Natural killer cell (primary cell): ENCODE measurements around the gene MAN1A1. TPM values are rescaled to one million over a fixed set of nuclear protein-coding genes. Genes with fewer than 3 reads are reported as not detected.
A peak's percentile ranks its signal among the peaks of the same experiment; 100 is the strongest.

Experiments used
- ATAC-seq, 3 donors: fragments of 150-1000 bp in 2 of 3; fragments of 200-7000 bp in 1 of 3; cut with Tn5 transposase; 1 replicate in 1 of 3; 2 replicates in 2 of 3; pipeline ENCODE4 v1.10.0; 2021; ENCODE audit warnings: mild to moderate bottlenecking in 2 of 3, moderate library complexity in 2 of 3
- DNase-seq, 2 donors: peaks; one replicate each; pipeline versions ENCODE4 v3.0.0 to v3.0.0-alpha.2; 2013 to 2021; ENCODE audit warnings: mixed read lengths in 1 of 2
- H3K27ac ChIP-seq: one replicate; pipeline ENCODE4 v1.5.1; 2013; ENCODE audit warnings: mild to moderate bottlenecking, low read length
- H3K27me3 ChIP-seq: one replicate; pipeline ENCODE4 v1.6.1; 2013; ENCODE audit warnings: low read length; ENCODE audit not compliant: control insufficient read depth, insufficient read depth
- H3K36me3 ChIP-seq: one replicate; pipeline ENCODE4 v1.6.1; 2013; ENCODE audit warnings: low read length; ENCODE audit not compliant: control insufficient read depth, insufficient read depth
- H3K4me1 ChIP-seq: one replicate; pipeline ENCODE4 v1.6.1; 2013; ENCODE audit warnings: low read length; ENCODE audit not compliant: control insufficient read depth, insufficient read depth
- H3K4me3 ChIP-seq: one replicate; pipeline ENCODE4 v1.5.1; 2013; ENCODE audit warnings: low read length
- H3K9me3 ChIP-seq: one replicate; pipeline ENCODE4 v1.6.1; 2013; ENCODE audit warnings: low read length; ENCODE audit not compliant: control insufficient read depth, insufficient read depth
- H3K27ac Mint-ChIP-seq, 2 donors: one replicate each; pipeline ENCODE4 v1.8.0; 2022; ENCODE audit warnings: mild to moderate bottlenecking in 2 of 2, mixed read lengths in 2 of 2, moderate library complexity in 1 of 2
- H3K27me3 Mint-ChIP-seq, 2 donors: one replicate each; pipeline ENCODE4 v1.8.0; 2022; ENCODE audit warnings: low read depth in 2 of 2, mixed read lengths in 2 of 2
- H3K36me3 Mint-ChIP-seq: one replicate; pipeline ENCODE4 v1.8.0; 2022; ENCODE audit warnings: mixed read lengths
- H3K4me1 Mint-ChIP-seq, 2 donors: one replicate each; pipeline ENCODE4 v1.8.0; 2022; ENCODE audit warnings: mixed read lengths in 2 of 2
- H3K4me3 Mint-ChIP-seq: one replicate; pipeline ENCODE4 v1.8.0; 2022; ENCODE audit warnings: mild to moderate bottlenecking, moderate library complexity, mixed read lengths
- H3K9me3 Mint-ChIP-seq, 2 donors: one replicate each; pipeline ENCODE4 v1.8.0; 2022; ENCODE audit warnings: mixed read lengths in 2 of 2
- WGBS: methylation state at CpG from one replicate; pipeline ENCODE4 v1.1.7; 2013; ENCODE audit warnings: missing lambda C conversion rate; ENCODE audit not compliant: insufficient coverage; 5-methylcytosine and 5-hydroxymethylcytosine counted together
- intact Hi-C: fragments of 100-400 bp; cut with micrococcal nuclease; formaldehyde crosslinking; loops from one replicate; pipeline ENCODE4 v1.14.2; 2022
- total RNA-seq, 4 donors: library from RNA; stranded (reverse); fragments of 120-200 nt in 1 of 4; gene quantifications; one replicate each; pipeline versions ENCODE4 v1.2.3 to v1.2.4, GENCODE V29; 2013 to 2022
- TF ChIP-seq, protein P1 (sequence below): fragments of 200-600 bp; IDR thresholded peaks from one replicate; pipeline ENCODE4 v1.8.0; 2022; ENCODE audit warnings: antibody characterized with exemption

Gene MAN1A1
- total RNA-seq, 3 donors from 2014 or later (not counting 1 experiment from before 2014, with no cell fraction given), result 45.6 to 54.6 (median 53.6) TPM

- Histone ChIP-seq H3K4me3 (peak overlapping the region; percentile 2), H3K4me1 (peaks cover 45% of the 10 kb centered on the region), H3K36me3 (no peaks in the 10 kb centered on the region), H3K27me3 (no peaks in the 10 kb centered on the region), H3K9me3 (no peaks in the 10 kb centered on the region), H3K27ac (peak overlapping the region; percentile 98)
- intact Hi-C loops, result loop anchor here (2.0 to 10.0 kb wide), 5 partner anchors 20 to 1698 kb away; no protein-coding TSS in a partner anchor
- TF ChIP-seq, protein P1, sequence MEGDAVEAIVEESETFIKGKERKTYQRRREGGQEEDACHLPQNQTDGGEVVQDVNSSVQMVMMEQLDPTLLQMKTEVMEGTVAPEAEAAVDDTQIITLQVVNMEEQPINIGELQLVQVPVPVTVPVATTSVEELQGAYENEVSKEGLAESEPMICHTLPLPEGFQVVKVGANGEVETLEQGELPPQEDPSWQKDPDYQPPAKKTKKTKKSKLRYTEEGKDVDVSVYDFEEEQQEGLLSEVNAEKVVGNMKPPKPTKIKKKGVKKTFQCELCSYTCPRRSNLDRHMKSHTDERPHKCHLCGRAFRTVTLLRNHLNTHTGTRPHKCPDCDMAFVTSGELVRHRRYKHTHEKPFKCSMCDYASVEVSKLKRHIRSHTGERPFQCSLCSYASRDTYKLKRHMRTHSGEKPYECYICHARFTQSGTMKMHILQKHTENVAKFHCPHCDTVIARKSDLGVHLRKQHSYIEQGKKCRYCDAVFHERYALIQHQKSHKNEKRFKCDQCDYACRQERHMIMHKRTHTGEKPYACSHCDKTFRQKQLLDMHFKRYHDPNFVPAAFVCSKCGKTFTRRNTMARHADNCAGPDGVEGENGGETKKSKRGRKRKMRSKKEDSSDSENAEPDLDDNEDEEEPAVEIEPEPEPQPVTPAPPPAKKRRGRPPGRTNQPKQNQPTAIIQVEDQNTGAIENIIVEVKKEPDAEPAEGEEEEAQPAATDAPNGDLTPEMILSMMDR, result no peak
- 31% methylated on average over 4 of the region's 4 CpGs for WGBS
- peak overlapping the region; percentile 84 for H3K4me3 Mint-ChIP-seq
- DNase-seq (peak in 1 of 2 donors; percentile 50), ATAC-seq (peak in 2 of 3 donors; percentile 25 to 35)
- no peaks in the 10 kb centered on the region for H3K9me3 Mint-ChIP-seq
- no peaks in the 10 kb centered on the region for H3K36me3 Mint-ChIP-seq
- H3K27ac Mint-ChIP-seq, result peak overlapping the region; percentile 95 to 98
- H3K4me1 Mint-ChIP-seq, result peaks cover 66 to 73% of the 10 kb centered on the region in 2 donors
- H3K27me3 Mint-ChIP-seq, result no peaks in the 10 kb centered on the region
Observed at GRCh38 chr6:119312875-119313338, 36.7 kb downstream of the MAN1A1 start.

DNA sequence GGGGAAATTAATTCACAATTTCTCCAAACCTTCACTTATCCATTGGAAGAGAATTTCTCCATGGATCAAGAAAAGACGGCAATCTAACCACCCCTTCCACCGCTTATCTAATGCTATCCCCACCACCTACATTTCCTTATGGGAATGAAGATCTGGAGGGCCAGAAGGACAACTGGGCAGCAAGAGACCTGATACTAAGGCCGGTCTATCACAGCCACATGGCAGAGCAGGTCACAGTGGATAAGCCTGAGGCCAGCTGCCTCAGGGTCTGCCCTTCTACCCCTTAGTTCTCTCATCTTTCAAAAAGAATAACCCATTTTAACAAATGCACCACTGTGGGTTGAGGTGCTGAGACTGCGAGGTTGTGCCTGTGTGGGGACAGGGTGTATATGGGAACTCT, 37.1 kb downstream of the MAN1A1 start:
- peak overlapping the region; percentile 2 for H3K4me3 ChIP-seq
- peaks cover 45% of the 10 kb centered on the region for H3K4me1 ChIP-seq
- TF ChIP-seq, protein P1, result no peak
- no peaks in the 10 kb centered on the region for H3K9me3 Mint-ChIP-seq
- H3K27ac Mint-ChIP-seq, result peak overlapping the region; percentile 95 to 98
- no peaks in the 10 kb centered on the region for H3K27me3 Mint-ChIP-seq
- DNase-seq, result no peak
- peak overlapping the region; percentile 84 for H3K4me3 Mint-ChIP-seq
- no peaks in the 10 kb centered on the region for H3K36me3 ChIP-seq
- H3K4me1 Mint-ChIP-seq, result peaks cover 65 to 74% of the 10 kb centered on the region in 2 donors
- intact Hi-C loops, result loop anchor here (2.0 to 10.0 kb wide), 5 partner anchors 20 to 1698 kb away; no protein-coding TSS in a partner anchor
- no peaks in the 10 kb centered on the region for H3K9me3 ChIP-seq
- peak; percentile 9 to 32 (median 18) for ATAC-seq
- H3K27ac ChIP-seq, result peak overlapping the region; percentile 98
- no peaks in the 10 kb centered on the region for H3K27me3 ChIP-seq
- 75% methylated on average over 2 of the region's 4 CpGs for WGBS
- no peaks in the 10 kb centered on the region for H3K36me3 Mint-ChIP-seq

GRCh38 chr6:119311514-119312142, 37.9 kb downstream of the MAN1A1 start:
- Histone ChIP-seq H3K4me1 (peaks cover 45% of the 10 kb centered on the region), H3K36me3 (no peaks in the 10 kb centered on the region), H3K9me3 (no peaks in the 10 kb centered on the region), H3K27ac (peak overlapping the region; percentile 98), H3K4me3 (no peak overlapping the region), H3K27me3 (no peaks in the 10 kb centered on the region)
- no peaks in the 10 kb centered on the region for H3K9me3 Mint-ChIP-seq
- TF ChIP-seq, protein P1, result no peak
- no peak for DNase-seq
- H3K36me3 Mint-ChIP-seq, result no peaks in the 10 kb centered on the region
- WGBS, result 76% methylated on average over 8 of the region's 8 CpGs
- H3K27ac Mint-ChIP-seq, result peak overlapping the region; percentile 95 to 98
- intact Hi-C loops, result loop anchor here (2.0 to 10.0 kb wide), 5 partner anchors 21 to 1697 kb away; no protein-coding TSS in a partner anchor
- ATAC-seq, result no peak
- no peaks in the 10 kb centered on the region for H3K27me3 Mint-ChIP-seq
- peak overlapping the region; percentile 84 for H3K4me3 Mint-ChIP-seq
- H3K4me1 Mint-ChIP-seq, result peaks cover 59 to 74% of the 10 kb centered on the region in 2 donors
